ENCODE data around the gene DNAH2.

Gene DNAH2

GRCh38 chr17:7832431-7832830, 114.9 kb downstream of the DNAH2 start:
- DNase-seq, result peak in 2 of 42 donors; percentile 10 to 17
- intact Hi-C loops (cut with DNase I), result no loop called here

- intact Hi-C loops (cut with DNase I), result no loop called here
- peak in 3 of 42 donors; percentile 5 to 29 (median 10) for DNase-seq
Observed at GRCh38 chr17:7833011-7833794, 115.7 kb downstream of the DNAH2 start.

GRCh38 chr17:7833795-7834541, 116.4 kb downstream of the DNAH2 start, which contains the start of gene KDM6B:
Gene KDM6B (plus strand): TSS chr17:7834217. CDS start chr17:7845555, 11,338 bp downstream.
- intact Hi-C loops (cut with DNase I), result no loop called here

GRCh38 chr17:7834542-7834956, 117.0 kb downstream of the DNAH2 start:
- peak in 14 of 42 donors; percentile 20 to 65 (median 38) for DNase-seq
- intact Hi-C loops (cut with DNase I), result no loop called here

More at GRCh38 chr17:7833795-7834541, 116.4 kb downstream of the DNAH2 start, which contains the start of gene KDM6B:
- DNase-seq, result peak; percentile 75 to 96 (median 88)

GRCh38 chr17:7834957-7835813, 117.6 kb downstream of the DNAH2 start:
- peak; percentile 91 to 99 (median 97) for DNase-seq
- intact Hi-C loops (cut with DNase I), result loop anchor here (5.0 kb wide), 1 partner anchor 52 kb away; the partner anchor contains the start of gene CHD3

GRCh38 chr17:7835814-7836595, 118.5 kb downstream of the DNAH2 start:
- intact Hi-C loops (cut with DNase I), result loop anchor here (5.0 kb wide), 1 partner anchor 51 kb away; the partner anchor contains the start of gene CHD3
- peak in 41 of 42 donors; percentile 45 to 87 (median 71) for DNase-seq

GRCh38 chr17:7836596-7837407, 119.3 kb downstream of the DNAH2 start:
- intact Hi-C loops (cut with DNase I), result loop anchor here (5.0 kb wide), 1 partner anchor 50 kb away; the partner anchor contains the start of gene CHD3
- DNase-seq, result peak; percentile 24 to 88 (median 68)

GRCh38 chr17:7837408-7838088, 120.0 kb downstream of the DNAH2 start:
- intact Hi-C loops (cut with DNase I), result loop anchor here (5.0 kb wide), 1 partner anchor 50 kb away; the partner anchor contains the start of gene CHD3
- no peak for DNase-seq

- peak in 22 of 42 donors; percentile 31 to 79 (median 56) for DNase-seq
- intact Hi-C loops (cut with DNase I), result loop anchor here (5.0 kb wide), 1 partner anchor 49 kb away; the partner anchor contains the start of gene CHD3
Observed at GRCh38 chr17:7838090-7839075, 120.8 kb downstream of the DNAH2 start.

- intact Hi-C loops (cut with DNase I), result loop anchor here (5.0 kb wide), 1 partner anchor 48 kb away; the partner anchor contains the start of gene CHD3
Observed at GRCh38 chr17:7839190-7839875, 121.8 kb downstream of the DNAH2 start.

GRCh38 chr17:7839876-7840261, 122.3 kb downstream of the DNAH2 start:
- intact Hi-C loops (cut with DNase I), result loop anchor here (5.0 kb wide), 1 partner anchor 47 kb away; the partner anchor contains the start of gene CHD3
- DNase-seq, result no peak

More at GRCh38 chr17:7839190-7839875, 121.8 kb downstream of the DNAH2 start:
- peak in 1 of 42 donors; percentile 6 for DNase-seq

- intact Hi-C loops (cut with DNase I), result no loop called here
- no peak for DNase-seq
Observed at GRCh38 chr17:7840441-7840840, 122.9 kb downstream of the DNAH2 start.

- DNase-seq, result no peak
- intact Hi-C loops (cut with DNase I), result no loop called here
Observed at GRCh38 chr17:7840875-7841274, 123.3 kb downstream of the DNAH2 start.

GRCh38 chr17:7841396-7841914, 123.9 kb downstream of the DNAH2 start:
- intact Hi-C loops (cut with DNase I), result no loop called here
- peak; percentile 76 to 97 (median 86) for DNase-seq
